ENCODE results near the gene XKR8. TPM values are rescaled to one million over a fixed set of nuclear protein-coding genes. Genes with fewer than 3 reads are reported as not detected.
"Not testable (repeated sequence)": the region's sequence is repeated elsewhere in the genome, so short reads cannot be mapped to it uniquely, and the experiment has no call there.

The XKR8 gene
- total and polyA plus RNA-seq, 10 of the 15 experiments (the other 5 are each of a cell fraction or from before 2014, with no cell fraction given): 0.80 to 3.7 (median 2.6) TPM

DNA sequence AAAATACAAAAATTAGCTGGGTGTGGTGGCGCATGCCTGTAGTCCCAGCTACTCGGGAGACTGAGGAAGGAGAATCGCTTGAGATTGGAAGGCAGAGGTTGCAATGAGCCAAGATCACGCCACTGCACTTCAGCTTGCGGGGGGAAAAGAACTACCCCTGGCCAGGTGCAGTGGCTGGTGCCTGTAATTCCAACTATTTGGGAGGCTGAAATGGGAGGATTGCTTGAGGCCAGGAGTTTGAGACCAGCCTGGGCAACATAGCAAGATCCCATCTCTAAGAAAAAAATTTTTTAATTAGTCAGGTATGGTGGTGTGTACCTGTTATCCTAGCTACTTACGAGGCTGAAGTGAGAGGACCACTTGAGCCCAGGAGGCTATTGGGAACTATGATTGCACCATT is 34.8 kb downstream of the XKR8 start:
- RAD21 ChIA-PET (ENCODE audit: unreplicated experiment); ATAC-seq; in situ Hi-C loops (cut with MboI); POLR2A ChIA-PET; FAIRE-seq; H3K4me2 ChIP-seq (ENCODE audit: control insufficient read depth, insufficient read depth); H3K27me3 ChIP-seq (replicated peaks in 1 of 2; ENCODE audit: control insufficient read depth in 2 of 2, insufficient read depth in 2 of 2, low read length in 1 of 2); SMC1A ChIA-PET (ENCODE audit: uncharacterized antibody, unreplicated experiment); H3K9me3 ChIP-seq (replicated peaks; ENCODE audit: control insufficient read depth, insufficient read depth, low read length); H3K4me3 ChIP-seq; BruUV-seq (replicated peaks); H3K79me2 ChIP-seq (ENCODE audit: control insufficient read depth, insufficient read depth, low read length); DNase-seq (ENCODE audit: low read depth, low spot score); H3K27ac ChIP-seq (ENCODE audit: control insufficient read depth, insufficient read depth); H3K9ac ChIP-seq (ENCODE audit: control insufficient read depth, insufficient read depth, low read length); H2AFZ ChIP-seq (ENCODE audit: control insufficient read depth, low read depth, low read length); H3K4me1 ChIP-seq (ENCODE audit: control insufficient read depth, insufficient read depth, low read length); H4K20me1 ChIP-seq (ENCODE audit: control insufficient read depth, insufficient read depth); intact Hi-C loops (cut with micrococcal nuclease; ENCODE audit: unreplicated experiment): not testable (repeated sequence)
- H3K36me3 ChIP-seq (ENCODE audit: control insufficient read depth in 2 of 2, insufficient read depth in 2 of 2, low read length in 1 of 2): peaks cover 15 to 31% of the 10 kb centered on the region in 2 experiments
- WGBS (ENCODE audit: insufficient coverage, insufficient replicate concordance, low lambda C conversion rate, missing lambda C conversion rate): 100% methylated on average over 6 of the region's 6 CpGs
- CTCF ChIA-PET: interaction anchor here (0.5 to 1.0 kb wide), 2 partner anchors 61 to 93 kb away, joined by 3 read pairs; no protein-coding TSS in a partner anchor

- intact Hi-C loops (cut with micrococcal nuclease; ENCODE audit: unreplicated experiment) (no loop called here), in situ Hi-C loops (cut with MboI) (no loop called here)
- H2AFZ ChIP-seq (ENCODE audit: control insufficient read depth, low read depth, low read length): no peak overlapping the region
- FAIRE-seq (no peak), ATAC-seq (no peak), DNase-seq (ENCODE audit: low read depth, low spot score) (no peak)
- no peaks in the 10 kb centered on the region for H3K4me1 ChIP-seq (ENCODE audit: control insufficient read depth, insufficient read depth, low read length)
- ChIA-PET CTCF (no interaction called here), POLR2A (no interaction called here), RAD21 (ENCODE audit: unreplicated experiment) (no interaction called here), SMC1A (ENCODE audit: uncharacterized antibody, unreplicated experiment) (interaction anchor here (0.8 to 1.7 kb wide), 2 partner anchors 92 to 141 kb away, joined by 3 to 4 read pairs; no protein-coding TSS in a partner anchor)
- no peaks in the 10 kb centered on the region for H3K79me2 ChIP-seq (ENCODE audit: control insufficient read depth, insufficient read depth, low read length)
- H3K27ac ChIP-seq (ENCODE audit: control insufficient read depth, insufficient read depth): no peak overlapping the region
- H3K4me2 ChIP-seq (ENCODE audit: control insufficient read depth, insufficient read depth): no peak overlapping the region
- WGBS (ENCODE audit: insufficient coverage, insufficient replicate concordance, low lambda C conversion rate, missing lambda C conversion rate): 100% methylated on average over 1 of the region's 1 CpG
- H3K9me3 ChIP-seq (replicated peaks; ENCODE audit: control insufficient read depth, insufficient read depth, low read length): no peaks in the 10 kb centered on the region
- H3K4me3 ChIP-seq: no peak overlapping the region
- peaks cover 13 to 15% of the 10 kb centered on the region in 2 experiments for H3K36me3 ChIP-seq (ENCODE audit: control insufficient read depth in 2 of 2, insufficient read depth in 2 of 2, low read length in 1 of 2)
- no peaks in the 10 kb centered on the region for H3K27me3 ChIP-seq (replicated peaks in 1 of 2; ENCODE audit: control insufficient read depth in 2 of 2, insufficient read depth in 2 of 2, low read length in 1 of 2)
- H4K20me1 ChIP-seq (ENCODE audit: control insufficient read depth, insufficient read depth): no peaks in the 10 kb centered on the region
- BruUV-seq (replicated peaks): no TSS peak
- no peak overlapping the region for H3K9ac ChIP-seq (ENCODE audit: control insufficient read depth, insufficient read depth, low read length)
- no peak for TF ChIP-seq FOXM1 (IDR thresholded peaks at IDR 0.05; ENCODE audit: low read depth, low read length)
- TF ChIP-seq YY1 (IDR thresholded peaks at IDR 0.05; ENCODE audit: low read depth, low read length): no peak
- no peak for TF ChIP-seq SIX5 (IDR thresholded peaks at IDR 0.05; ENCODE audit: low read depth, low read length, severe bottlenecking)
- no peak for TF ChIP-seq CREB1 (IDR thresholded peaks at IDR 0.05; ENCODE audit: low read depth)
- TF ChIP-seq CBFB (IDR thresholded peaks at IDR 0.05; ENCODE audit: low read depth): no peak
- TF ChIP-seq, protein P1, sequence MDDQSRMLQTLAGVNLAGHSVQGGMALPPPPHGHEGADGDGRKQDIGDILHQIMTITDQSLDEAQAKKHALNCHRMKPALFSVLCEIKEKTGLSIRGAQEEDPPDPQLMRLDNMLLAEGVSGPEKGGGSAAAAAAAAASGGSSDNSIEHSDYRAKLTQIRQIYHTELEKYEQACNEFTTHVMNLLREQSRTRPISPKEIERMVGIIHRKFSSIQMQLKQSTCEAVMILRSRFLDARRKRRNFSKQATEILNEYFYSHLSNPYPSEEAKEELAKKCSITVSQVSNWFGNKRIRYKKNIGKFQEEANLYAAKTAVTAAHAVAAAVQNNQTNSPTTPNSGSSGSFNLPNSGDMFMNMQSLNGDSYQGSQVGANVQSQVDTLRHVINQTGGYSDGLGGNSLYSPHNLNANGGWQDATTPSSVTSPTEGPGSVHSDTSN (IDR thresholded peaks at IDR 0.05; ENCODE audit: insufficient replicate concordance, low read depth, low read length): no peak
- no peak for TF ChIP-seq TCF7 (IDR thresholded peaks at IDR 0.05; ENCODE audit: borderline replicate concordance)
- no peak for TF ChIP-seq SMAD5 (IDR thresholded peaks at IDR 0.05; ENCODE audit: low read depth)
- TF ChIP-seq SRF (IDR thresholded peaks at IDR 0.05; ENCODE audit: low read depth in 2 of 2, low read length in 2 of 2): no peak
- no peak for TF ChIP-seq PRDM15 (CRISPR knock-in tag; IDR thresholded peaks at IDR 0.05)
- TF ChIP-seq E4F1 (IDR thresholded peaks at IDR 0.05; ENCODE audit: borderline replicate concordance, partially characterized antibody): no peak
Measured at GRCh38 chr1:27999055-27999454, 39.3 kb downstream of the XKR8 start.

Data from GM12878 (cell line).